ENCODE data around the gene GAB2.

Gene GAB2

DNA sequence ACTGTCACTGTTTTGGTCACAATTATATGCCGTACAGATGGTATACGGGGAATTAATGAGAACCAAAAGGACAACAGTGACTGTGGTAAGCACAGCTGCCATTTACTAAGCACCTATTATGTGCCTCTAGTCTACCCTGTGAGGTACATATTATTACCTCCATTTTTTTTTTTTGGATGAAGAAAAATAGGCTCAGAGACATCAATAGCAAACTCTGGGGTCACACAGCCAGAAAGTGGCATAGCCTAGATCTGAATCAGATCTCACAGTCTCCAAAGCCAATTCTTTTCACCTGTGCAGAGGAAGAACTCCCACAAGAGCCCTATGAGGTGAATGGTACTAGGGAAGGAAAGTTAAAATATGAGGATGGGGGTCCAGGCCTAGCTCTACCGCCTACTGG is 160.0 kb downstream of the GAB2 start:
- Histone ChIP-seq H3K36me3 (peaks cover 6% of the 10 kb centered on the region), H3K27me3 (no peaks in the 10 kb centered on the region), H3K9me3 (no peaks in the 10 kb centered on the region), H3K4me1 (ENCODE audit: control insufficient read depth in 1 of 2, insufficient read depth in 1 of 2, low read depth in 1 of 2, low read length in 1 of 2) (peaks cover 0 to 5% of the 10 kb centered on the region in 2 experiments), H3K4me3 (ENCODE audit: low read depth in 1 of 2, low read length in 1 of 2) (no peak overlapping the region), H3K27ac (peak overlapping the region; percentile 34)
- no peak for TF ChIP-seq CTCF (IDR thresholded peaks at IDR 0.05)

GRCh38 chr11:78256962-78257361 is 160.7 kb downstream of the GAB2 start:
- Histone ChIP-seq H3K4me1 (ENCODE audit: control insufficient read depth in 1 of 2, insufficient read depth in 1 of 2, low read depth in 1 of 2, low read length in 1 of 2) (peaks cover 0 to 5% of the 10 kb centered on the region in 2 experiments), H3K36me3 (peaks cover 6% of the 10 kb centered on the region), H3K4me3 (ENCODE audit: low read depth in 1 of 2, low read length in 1 of 2) (no peak overlapping the region), H3K27ac (peak overlapping the region; percentile 34), H3K9me3 (no peaks in the 10 kb centered on the region), H3K27me3 (no peaks in the 10 kb centered on the region)
- no peak for TF ChIP-seq CTCF (IDR thresholded peaks at IDR 0.05)

DNA sequence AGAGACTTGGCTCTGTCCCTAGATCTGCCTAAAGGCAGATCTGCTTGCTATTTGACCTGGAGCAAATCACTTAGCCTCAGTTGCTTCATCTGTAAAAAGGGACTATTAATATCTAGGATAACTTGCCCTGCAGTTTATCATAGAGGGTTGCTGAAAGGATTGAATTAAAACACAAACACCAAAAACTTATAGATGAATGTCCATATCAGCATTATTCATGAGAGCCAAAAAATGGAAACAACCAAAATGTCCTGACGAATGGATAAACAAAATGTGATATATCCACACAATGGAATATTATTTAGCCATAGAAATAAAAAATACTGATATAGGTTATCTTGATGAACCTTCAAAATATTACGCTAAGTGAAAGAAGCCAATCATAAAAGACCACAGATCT is 161.7 kb downstream of the GAB2 start:
- Histone ChIP-seq H3K36me3 (peaks cover 2% of the 10 kb centered on the region), H3K9me3 (no peaks in the 10 kb centered on the region), H3K27ac (no peak overlapping the region), H3K4me1 (ENCODE audit: control insufficient read depth in 1 of 2, insufficient read depth in 1 of 2, low read depth in 1 of 2, low read length in 1 of 2) (peaks cover 0 to 5% of the 10 kb centered on the region in 2 experiments), H3K4me3 (ENCODE audit: low read depth in 1 of 2, low read length in 1 of 2) (no peak overlapping the region), H3K27me3 (no peaks in the 10 kb centered on the region)
- TF ChIP-seq CTCF (IDR thresholded peaks at IDR 0.05), result no peak

DNA sequence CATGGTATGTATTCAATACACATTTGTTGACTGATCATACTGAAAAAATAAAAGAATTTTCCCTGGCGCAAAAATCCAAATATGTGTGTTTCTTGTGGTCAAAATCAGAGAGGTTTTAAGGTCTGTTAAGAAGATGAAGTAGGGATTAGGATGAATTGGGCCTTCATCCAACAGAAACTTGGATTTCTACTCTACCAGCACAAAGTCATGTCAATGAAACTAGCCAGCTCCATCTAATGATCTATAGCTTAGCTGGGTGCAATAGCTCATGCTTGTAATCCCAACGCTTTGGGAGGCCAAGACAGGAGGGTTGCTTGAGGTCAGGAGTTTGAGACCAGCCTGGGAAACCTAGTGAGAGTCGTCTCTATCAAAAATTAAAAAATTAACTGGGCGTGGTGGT is 163.4 kb downstream of the GAB2 start:
- TF ChIP-seq CTCF (IDR thresholded peaks at IDR 0.05), result no peak
- Histone ChIP-seq H3K4me3 (ENCODE audit: low read depth in 1 of 2, low read length in 1 of 2) (no peak overlapping the region), H3K27ac (peak overlapping the region; percentile 19), H3K9me3 (no peaks in the 10 kb centered on the region), H3K27me3 (no peaks in the 10 kb centered on the region), H3K36me3 (peaks cover 14% of the 10 kb centered on the region), H3K4me1 (ENCODE audit: control insufficient read depth in 1 of 2, insufficient read depth in 1 of 2, low read depth in 1 of 2, low read length in 1 of 2) (peaks cover 0 to 5% of the 10 kb centered on the region in 2 experiments)

GRCh38 chr11:78253797-78254196 is 163.8 kb downstream of the GAB2 start:
- no peak overlapping the region for H3K4me3 ChIP-seq (ENCODE audit: low read depth in 1 of 2, low read length in 1 of 2)
- TF ChIP-seq CTCF (IDR thresholded peaks at IDR 0.05), result no peak
- no peaks in the 10 kb centered on the region for H3K9me3 ChIP-seq
- peaks cover 19% of the 10 kb centered on the region for H3K36me3 ChIP-seq
- peaks cover 0 to 5% of the 10 kb centered on the region in 2 experiments for H3K4me1 ChIP-seq (ENCODE audit: control insufficient read depth in 1 of 2, insufficient read depth in 1 of 2, low read depth in 1 of 2, low read length in 1 of 2)
- no peak overlapping the region for H3K27ac ChIP-seq
- H3K27me3 ChIP-seq, result no peaks in the 10 kb centered on the region

All from neutrophil (primary cell).